ENCODE results near the gene FAHD2A. TPM values are rescaled to one million over a fixed set of nuclear protein-coding genes. Genes with fewer than 3 reads are reported as not detected.
"Not testable (repeated sequence)": the region's sequence is repeated elsewhere in the genome, so short reads cannot be mapped to it uniquely, and the experiment has no call there.

Gene FAHD2A
- total RNA-seq, 1 donor from 2014 or later = 36.4 TPM

- not testable (repeated sequence) for H3K27ac ChIP-seq; H3K4me1 Mint-ChIP-seq; H3K4me2 ChIP-seq; H3K9ac ChIP-seq; H3K36me3 ChIP-seq; H3K4me3 Mint-ChIP-seq; H3K27me3 ChIP-seq; H3K9me3 Mint-ChIP-seq; H3K27me3 Mint-ChIP-seq (ENCODE audit: insufficient read depth, low read depth); H3K36me3 Mint-ChIP-seq; H3K27ac Mint-ChIP-seq; H3F3A ChIP-seq (ENCODE audit: low read depth); H3K4me1 ChIP-seq; H3K4me3 ChIP-seq; H3K79me2 ChIP-seq (ENCODE audit: low read depth); H4K20me1 ChIP-seq (ENCODE audit: low read depth); DNase-seq (ENCODE audit: low spot score); H2AFZ ChIP-seq (replicated peaks); H3K9me3 ChIP-seq (ENCODE audit: low read depth)
Measured at GRCh38 chr2:95427196-95427867, 24.8 kb downstream of the FAHD2A start.

GRCh38 chr2:95429748-95430467 lies 27.4 kb downstream of the FAHD2A start:
- DNase-seq (ENCODE audit: low spot score); H3K9me3 ChIP-seq (ENCODE audit: low read depth); H3K9ac ChIP-seq; H3K9me3 Mint-ChIP-seq; H3K4me3 Mint-ChIP-seq; H3K27me3 Mint-ChIP-seq (ENCODE audit: insufficient read depth, low read depth); H3K79me2 ChIP-seq (ENCODE audit: low read depth); H3K27ac ChIP-seq; H3K4me3 ChIP-seq; H3F3A ChIP-seq (ENCODE audit: low read depth); H4K20me1 ChIP-seq (ENCODE audit: low read depth); H3K36me3 Mint-ChIP-seq; H3K4me1 Mint-ChIP-seq; H3K4me2 ChIP-seq; H3K4me1 ChIP-seq; H3K36me3 ChIP-seq; H2AFZ ChIP-seq (replicated peaks); H3K27me3 ChIP-seq; H3K27ac Mint-ChIP-seq: not testable (repeated sequence)

- H3K27me3 ChIP-seq; H3K4me3 ChIP-seq; H3K4me2 ChIP-seq; H3K9me3 Mint-ChIP-seq; H3K79me2 ChIP-seq (ENCODE audit: low read depth); H3K4me1 Mint-ChIP-seq; H3F3A ChIP-seq (ENCODE audit: low read depth); H3K36me3 Mint-ChIP-seq; H4K20me1 ChIP-seq (ENCODE audit: low read depth); H2AFZ ChIP-seq (replicated peaks); H3K27ac Mint-ChIP-seq; H3K27ac ChIP-seq; H3K36me3 ChIP-seq; H3K9ac ChIP-seq; H3K9me3 ChIP-seq (ENCODE audit: low read depth); H3K4me1 ChIP-seq; DNase-seq (ENCODE audit: low spot score); H3K4me3 Mint-ChIP-seq; H3K27me3 Mint-ChIP-seq (ENCODE audit: insufficient read depth, low read depth): not testable (repeated sequence)
Measured at GRCh38 chr2:95433373-95433772, 30.9 kb downstream of the FAHD2A start.

GRCh38 chr2:95433973-95434372 lies 31.5 kb downstream of the FAHD2A start:
- not testable (repeated sequence) for H3K79me2 ChIP-seq (ENCODE audit: low read depth); H3K9me3 Mint-ChIP-seq; H3F3A ChIP-seq (ENCODE audit: low read depth); H3K4me1 ChIP-seq; DNase-seq (ENCODE audit: low spot score); H3K9ac ChIP-seq; H3K4me3 ChIP-seq; H4K20me1 ChIP-seq (ENCODE audit: low read depth); H3K9me3 ChIP-seq (ENCODE audit: low read depth); H3K4me2 ChIP-seq; H3K27me3 ChIP-seq; H3K27me3 Mint-ChIP-seq (ENCODE audit: insufficient read depth, low read depth); H3K4me3 Mint-ChIP-seq; H3K4me1 Mint-ChIP-seq; H3K27ac ChIP-seq; H3K36me3 Mint-ChIP-seq; H2AFZ ChIP-seq (replicated peaks); H3K27ac Mint-ChIP-seq; H3K36me3 ChIP-seq

GRCh38 chr2:95434507-95435076 lies 32.1 kb downstream of the FAHD2A start:
- H3K36me3 Mint-ChIP-seq; H3K79me2 ChIP-seq (ENCODE audit: low read depth); H3K36me3 ChIP-seq; H3K4me3 Mint-ChIP-seq; H3K4me1 ChIP-seq; H3K27me3 Mint-ChIP-seq (ENCODE audit: insufficient read depth, low read depth); H3K27me3 ChIP-seq; H3K4me2 ChIP-seq; H3K27ac Mint-ChIP-seq; H3K9ac ChIP-seq; H2AFZ ChIP-seq (replicated peaks); H3K4me3 ChIP-seq; H3F3A ChIP-seq (ENCODE audit: low read depth); H3K9me3 ChIP-seq (ENCODE audit: low read depth); H3K9me3 Mint-ChIP-seq; H4K20me1 ChIP-seq (ENCODE audit: low read depth); H3K4me1 Mint-ChIP-seq; DNase-seq (ENCODE audit: low spot score); H3K27ac ChIP-seq: not testable (repeated sequence)

- H2AFZ ChIP-seq (replicated peaks); H3K9ac ChIP-seq; H3K27ac ChIP-seq; H3K27me3 Mint-ChIP-seq (ENCODE audit: insufficient read depth, low read depth); H3K36me3 ChIP-seq; H3K4me2 ChIP-seq; H4K20me1 ChIP-seq (ENCODE audit: low read depth); H3F3A ChIP-seq (ENCODE audit: low read depth); H3K36me3 Mint-ChIP-seq; H3K9me3 Mint-ChIP-seq; H3K27me3 ChIP-seq; H3K79me2 ChIP-seq (ENCODE audit: low read depth); H3K9me3 ChIP-seq (ENCODE audit: low read depth); H3K4me3 ChIP-seq; DNase-seq (ENCODE audit: low spot score); H3K4me1 ChIP-seq; H3K27ac Mint-ChIP-seq; H3K4me3 Mint-ChIP-seq; H3K4me1 Mint-ChIP-seq: not testable (repeated sequence)
Measured at GRCh38 chr2:95435162-95435871, 32.8 kb downstream of the FAHD2A start.

GRCh38 chr2:95435872-95436209 lies 33.3 kb downstream of the FAHD2A start:
- H3K4me2 ChIP-seq; H3K27me3 Mint-ChIP-seq (ENCODE audit: insufficient read depth, low read depth); H3K27ac Mint-ChIP-seq; H3K4me3 ChIP-seq; H3F3A ChIP-seq (ENCODE audit: low read depth); H3K9me3 ChIP-seq (ENCODE audit: low read depth); H3K9ac ChIP-seq; DNase-seq (ENCODE audit: low spot score); H2AFZ ChIP-seq (replicated peaks); H3K36me3 Mint-ChIP-seq; H3K27me3 ChIP-seq; H4K20me1 ChIP-seq (ENCODE audit: low read depth); H3K36me3 ChIP-seq; H3K9me3 Mint-ChIP-seq; H3K4me1 ChIP-seq; H3K79me2 ChIP-seq (ENCODE audit: low read depth); H3K4me3 Mint-ChIP-seq; H3K27ac ChIP-seq; H3K4me1 Mint-ChIP-seq: not testable (repeated sequence)
